B cell (primary cell): ENCODE results near the gene MRPS34. TPM values are rescaled to one million over a fixed set of nuclear protein-coding genes. Genes with fewer than 3 reads are reported as not detected.

ENCODE experiments used
- ATAC-seq: fragments of 200-7000 bp; cut with Tn5 transposase; one replicate; pipeline ENCODE4 v1.10.0; 2021; ENCODE audit warnings: low read depth, mild to moderate bottlenecking, moderate number of reproducible peaks, moderate library complexity
- CTCF ChIA-PET: fragments of 350-600 bp; sonication (Branson Sonifier 250); formaldehyde crosslinking; loops from one replicate; lab custom pipeline; 2021; ENCODE audit warnings: antibody characterized with exemption, inconsistent platforms; lab: Charles Lee
- POLR2A ChIA-PET: fragments of 350-600 bp; sonication (Branson Sonifier 250); formaldehyde crosslinking; loops from one replicate; lab custom pipeline; 2021; ENCODE audit warnings: antibody characterized with exemption; lab: Charles Lee
- DNase-seq: peaks from one replicate; pipeline ENCODE4 v3.0.0; 2013
- H2AFZ ChIP-seq: 2 replicates; pipeline ENCODE4 v1.6.1; 2012; ENCODE audit warnings: mild to moderate bottlenecking, low read depth, low read length; ENCODE audit not compliant: insufficient read depth, poor library complexity, severe bottlenecking
- H3K27ac ChIP-seq, 2 donors: 1 replicate in 1 of 2; 2 replicates in 1 of 2; pipeline ENCODE4 v1.5.1; 2012 to 2013; ENCODE audit warnings: low read length in 2 of 2, mild to moderate bottlenecking in 2 of 2, moderate library complexity in 1 of 2
- H3K27me3 ChIP-seq, 4 experiments: fragments of 200-600 bp in 1 of 4; sonication (generic) in 1 of 4; replicated peaks in 1 of 4; 1 replicate in 2 of 4; 2 replicates in 2 of 4; pipeline versions ENCODE4 v1.6.1 to v1.7.0; 2013 to 2016; ENCODE audit warnings: low read length in 3 of 4, mild to moderate bottlenecking in 2 of 4, mixed read lengths in 1 of 4, moderate library complexity in 1 of 4; ENCODE audit not compliant: insufficient read depth in 4 of 4, control insufficient read depth in 3 of 4; ENCODE audit errors: control extremely low read depth in 1 of 4
- H3K36me3 ChIP-seq, 2 experiments: replicated peaks in 1 of 2; 1 replicate in 1 of 2; 2 replicates in 1 of 2; pipeline versions ENCODE4 v1.6.1 to v1.7.1; 2013; ENCODE audit warnings: low read length in 1 of 2; ENCODE audit not compliant: insufficient read depth in 2 of 2, control insufficient read depth in 1 of 2; ENCODE audit errors: control extremely low read depth in 1 of 2, extremely low read depth in 1 of 2
- H3K4me1 ChIP-seq, 2 donors: fragments of 200-600 bp in 1 of 2; sonication (generic) in 1 of 2; 1 replicate in 1 of 2; 2 replicates in 1 of 2; pipeline versions ENCODE4 v1.5.1 to v1.6.1; 2013 to 2017; ENCODE audit warnings: low read length in 2 of 2; ENCODE audit not compliant: control insufficient read depth in 2 of 2, insufficient read depth in 2 of 2
- H3K4me2 ChIP-seq: replicated peaks from 2 replicates; pipeline ENCODE3; 2012; ENCODE audit warnings: mild to moderate bottlenecking, low read depth, low read length; ENCODE audit not compliant: poor library complexity, severe bottlenecking
- H3K4me3 ChIP-seq, 5 experiments: fragments of 200-600 bp in 1 of 5; sonication (generic) in 1 of 5; 1 replicate in 3 of 5; 2 replicates in 2 of 5; pipeline versions ENCODE4 v1.5.1 to v1.7.0; 2011 to 2016; ENCODE audit warnings: low read length in 4 of 5, mild to moderate bottlenecking in 4 of 5, low read depth in 2 of 5, control low read depth in 1 of 5, moderate library complexity in 1 of 5; ENCODE audit not compliant: insufficient read depth in 1 of 5; ENCODE audit errors: control extremely low read depth in 1 of 5, extremely low read depth in 1 of 5
- H3K79me2 ChIP-seq: fragments of 200-600 bp; sonication (generic); one replicate; pipeline ENCODE4 v1.6.0; 2016; ENCODE audit warnings: low read length; ENCODE audit not compliant: control insufficient read depth, insufficient read depth
- H3K9ac ChIP-seq: fragments of 200-600 bp; sonication (generic); 2 replicates; pipeline ENCODE4 v1.6.1; 2017; ENCODE audit warnings: mild to moderate bottlenecking, low read length, moderate library complexity
- H3K9me3 ChIP-seq, 3 donors: one replicate each; pipeline versions ENCODE4 v1.6.1 to v1.7.1; 2013; ENCODE audit warnings: low read length in 2 of 3; ENCODE audit not compliant: control insufficient read depth in 2 of 3, insufficient read depth in 1 of 3; ENCODE audit errors: control extremely low read depth in 1 of 3
- H4K20me1 ChIP-seq: 2 replicates; pipeline ENCODE4 v1.6.0; 2012; ENCODE audit warnings: mild to moderate bottlenecking, low read length; ENCODE audit not compliant: insufficient read depth, control insufficient read depth, poor library complexity, severe bottlenecking
- H3K27ac Mint-ChIP-seq: one replicate; pipeline ENCODE4 v1.8.0; 2021; ENCODE audit warnings: mixed read lengths
- H3K27me3 Mint-ChIP-seq: one replicate; pipeline ENCODE4 v1.8.0; 2021; ENCODE audit warnings: mixed read lengths
- H3K4me1 Mint-ChIP-seq: one replicate; pipeline ENCODE4 v1.8.0; 2021; ENCODE audit warnings: mixed read lengths
- H3K4me3 Mint-ChIP-seq: one replicate; pipeline ENCODE4 v1.8.0; 2021; ENCODE audit warnings: mixed read lengths
- H3K9me3 Mint-ChIP-seq: one replicate; pipeline ENCODE4 v1.8.0; 2022; ENCODE audit warnings: mixed read lengths; ENCODE audit not compliant: insufficient read depth
- EZH2 ChIP-seq: IDR thresholded peaks from 2 replicates; pipeline ENCODE4 v1.6.1; 2012; ENCODE audit warnings: borderline replicate concordance, low read depth, mild to moderate bottlenecking, moderate library complexity, low read length; ENCODE audit not compliant: insufficient read depth, poor library complexity, severe bottlenecking
- WGBS: methylation state at CpG from one replicate; pipeline ENCODE4 v1.1.5; 2013; ENCODE audit warnings: missing lambda C conversion rate; ENCODE audit not compliant: insufficient coverage; 5-methylcytosine and 5-hydroxymethylcytosine counted together
- intact Hi-C: fragments of 100-400 bp; cut with micrococcal nuclease; formaldehyde crosslinking; loops from one replicate; pipeline ENCODE4 v1.10.0; 2022
- polyA plus RNA-seq: library from polyadenylated mRNA; depleted of rRNA; stranded (reverse); fragments of >200 nt; gene quantifications from 2 replicates; pipeline ENCODE4 v1.2.3, GENCODE V29; 2012
- total RNA-seq, 2 donors: library from RNA; stranded (reverse); fragments of 120-200 nt in 1 of 2; gene quantifications; 1 replicate in 1 of 2; 2 replicates in 1 of 2; pipeline versions ENCODE4 v1.2.3 to v1.2.4, GENCODE V29; 2013 to 2022
- TF ChIP-seq, protein P1 (sequence below): fragments of 200-600 bp; IDR thresholded peaks from one replicate; pipeline ENCODE4 v1.8.0; 2022; ENCODE audit warnings: antibody characterized with exemption, mild to moderate bottlenecking

Gene MRPS34
- total and polyA plus RNA-seq, 2 donors (not counting 1 experiment from before 2014, with no cell fraction given), result 44.6 to 55.2 TPM

DNA sequence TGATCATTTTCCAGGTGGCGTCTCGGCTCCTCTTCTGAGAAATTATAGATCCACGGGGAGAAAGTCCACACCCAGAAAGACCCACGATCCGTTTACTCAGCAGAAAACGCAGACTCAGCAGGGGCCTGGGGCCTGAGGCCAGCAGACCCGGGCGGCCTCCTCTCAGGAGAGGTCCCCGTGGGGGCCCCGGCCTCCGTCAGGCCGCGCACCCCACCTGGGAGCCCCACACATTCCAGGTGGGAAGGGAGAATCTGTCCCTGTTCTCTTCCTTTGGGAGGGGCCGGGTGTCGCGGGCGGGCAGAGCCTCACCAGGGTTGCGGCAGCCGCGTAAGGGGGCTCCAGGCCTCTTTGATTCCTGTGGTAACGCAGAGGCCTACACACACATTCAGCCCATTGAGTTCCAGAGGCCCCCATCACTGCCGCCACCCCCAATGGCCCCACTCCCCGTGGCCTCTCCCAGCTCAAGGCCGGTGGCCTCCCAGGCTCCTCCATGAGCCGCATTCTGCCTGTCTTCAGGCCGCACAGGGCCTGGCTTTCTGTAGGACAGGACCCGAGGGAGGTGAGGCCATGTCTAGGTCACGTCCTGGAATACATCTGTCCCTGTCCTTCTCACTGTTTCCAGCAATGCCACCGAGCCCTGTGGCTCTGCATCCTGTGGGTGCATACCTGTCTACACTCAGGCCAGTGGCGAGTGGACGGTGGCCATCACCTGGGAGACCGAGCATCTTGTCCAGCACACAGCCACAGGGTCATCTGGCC lies 22.2 kb upstream of the MRPS34 start:
- ATAC-seq (no peak), DNase-seq (no peak)
- POLR2A ChIA-PET, result no interaction called here

DNA sequence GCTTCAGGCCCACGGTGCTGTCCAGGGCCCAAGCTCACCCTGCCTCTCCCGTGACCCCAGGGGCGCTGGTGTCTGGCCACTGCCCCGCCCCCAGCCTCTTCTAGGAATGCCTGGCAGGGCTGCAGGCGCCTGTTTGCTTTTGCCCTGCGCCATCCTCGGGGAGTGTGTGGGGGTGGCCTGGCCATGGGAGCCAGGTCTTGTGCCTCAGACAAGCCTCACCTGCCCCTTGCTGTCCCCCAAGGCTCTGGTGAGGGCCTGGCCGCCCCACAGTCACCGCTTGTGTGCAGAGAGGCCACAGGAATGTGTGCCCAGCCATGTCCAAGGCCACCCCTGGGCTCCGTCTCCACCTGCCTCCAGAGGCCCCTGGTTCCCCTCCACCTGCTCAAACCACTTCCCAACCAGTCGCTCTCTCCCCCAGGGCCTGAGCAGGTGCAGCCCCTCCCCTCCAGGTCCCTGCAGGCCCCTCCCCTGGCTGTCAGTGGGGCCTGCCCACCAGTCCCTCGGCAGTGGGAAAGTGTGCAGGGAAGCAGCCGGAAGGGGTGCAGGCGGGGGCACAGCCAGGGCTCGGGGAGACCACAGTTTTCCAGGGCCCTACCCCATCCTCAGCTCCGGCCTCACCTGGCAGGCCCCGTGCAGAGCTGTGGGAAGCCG lies 21.4 kb upstream of the MRPS34 start:
- H3K27me3 Mint-ChIP-seq, result no peaks in the 10 kb centered on the region
- H3K4me3 Mint-ChIP-seq, result no peak overlapping the region
- intact Hi-C loops, result no loop called here
- ATAC-seq, result no peak
- Histone ChIP-seq H3K4me3 (no peak overlapping the region), H3K79me2 (peaks cover 8% of the 10 kb centered on the region), H3K27ac (no peak overlapping the region), H2AFZ (no peak overlapping the region), H3K36me3 (peaks cover 0 to 4% of the 10 kb centered on the region in 2 experiments), H3K4me2 (no peak overlapping the region), H3K27me3 (no peaks in the 10 kb centered on the region), H3K4me1 (no peaks in the 10 kb centered on the region), H3K9ac (no peak overlapping the region), H4K20me1 (no peaks in the 10 kb centered on the region), H3K9me3 (peaks cover 0 to 24% (median 7%) of the 10 kb centered on the region in 3 donors)
- no peaks in the 10 kb centered on the region for H3K4me1 Mint-ChIP-seq
- ChIA-PET CTCF (no interaction called here), POLR2A (no interaction called here)
- TF ChIP-seq EZH2, result no peak
- TF ChIP-seq, protein P1, sequence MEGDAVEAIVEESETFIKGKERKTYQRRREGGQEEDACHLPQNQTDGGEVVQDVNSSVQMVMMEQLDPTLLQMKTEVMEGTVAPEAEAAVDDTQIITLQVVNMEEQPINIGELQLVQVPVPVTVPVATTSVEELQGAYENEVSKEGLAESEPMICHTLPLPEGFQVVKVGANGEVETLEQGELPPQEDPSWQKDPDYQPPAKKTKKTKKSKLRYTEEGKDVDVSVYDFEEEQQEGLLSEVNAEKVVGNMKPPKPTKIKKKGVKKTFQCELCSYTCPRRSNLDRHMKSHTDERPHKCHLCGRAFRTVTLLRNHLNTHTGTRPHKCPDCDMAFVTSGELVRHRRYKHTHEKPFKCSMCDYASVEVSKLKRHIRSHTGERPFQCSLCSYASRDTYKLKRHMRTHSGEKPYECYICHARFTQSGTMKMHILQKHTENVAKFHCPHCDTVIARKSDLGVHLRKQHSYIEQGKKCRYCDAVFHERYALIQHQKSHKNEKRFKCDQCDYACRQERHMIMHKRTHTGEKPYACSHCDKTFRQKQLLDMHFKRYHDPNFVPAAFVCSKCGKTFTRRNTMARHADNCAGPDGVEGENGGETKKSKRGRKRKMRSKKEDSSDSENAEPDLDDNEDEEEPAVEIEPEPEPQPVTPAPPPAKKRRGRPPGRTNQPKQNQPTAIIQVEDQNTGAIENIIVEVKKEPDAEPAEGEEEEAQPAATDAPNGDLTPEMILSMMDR, result no peak
- H3K9me3 Mint-ChIP-seq, result peaks cover 4% of the 10 kb centered on the region
- 88% methylated on average over 18 of the region's 18 CpGs for WGBS
- DNase-seq, result no peak
- H3K27ac Mint-ChIP-seq, result no peak overlapping the region

More for the DNA sequence above, 22.2 kb upstream of the MRPS34 start:
- Histone ChIP-seq H3K27ac (no peak overlapping the region), H3K36me3 (no peaks in the 10 kb centered on the region), H4K20me1 (no peaks in the 10 kb centered on the region), H3K79me2 (peaks cover under 1% of the 10 kb centered on the region), H3K4me3 (no peak overlapping the region), H3K4me2 (no peak overlapping the region), H3K27me3 (no peaks in the 10 kb centered on the region), H2AFZ (no peak overlapping the region), H3K9ac (no peak overlapping the region), H3K9me3 (peaks cover 0 to 31% (median 10%) of the 10 kb centered on the region in 3 donors), H3K4me1 (no peaks in the 10 kb centered on the region)
- CTCF ChIA-PET, result no interaction called here
- Mint-ChIP-seq H3K27me3 (no peaks in the 10 kb centered on the region), H3K4me3 (no peak overlapping the region), H3K9me3 (peaks cover 4% of the 10 kb centered on the region), H3K4me1 (no peaks in the 10 kb centered on the region), H3K27ac (no peak overlapping the region)
- intact Hi-C loops, result no loop called here
- TF ChIP-seq, protein P1, result no peak
- WGBS, result 96% methylated on average over 27 of the region's 32 CpGs
